GM18858 (cell line): ENCODE measurements around the gene PRUNE2.

Experiments
- ATAC-seq: cut with Tn5 transposase; IDR thresholded peaks from one replicate; pipeline ENCODE4 v1.9.1; 2021; ENCODE audit not compliant: unreplicated experiment

The PRUNE2 gene

DNA sequence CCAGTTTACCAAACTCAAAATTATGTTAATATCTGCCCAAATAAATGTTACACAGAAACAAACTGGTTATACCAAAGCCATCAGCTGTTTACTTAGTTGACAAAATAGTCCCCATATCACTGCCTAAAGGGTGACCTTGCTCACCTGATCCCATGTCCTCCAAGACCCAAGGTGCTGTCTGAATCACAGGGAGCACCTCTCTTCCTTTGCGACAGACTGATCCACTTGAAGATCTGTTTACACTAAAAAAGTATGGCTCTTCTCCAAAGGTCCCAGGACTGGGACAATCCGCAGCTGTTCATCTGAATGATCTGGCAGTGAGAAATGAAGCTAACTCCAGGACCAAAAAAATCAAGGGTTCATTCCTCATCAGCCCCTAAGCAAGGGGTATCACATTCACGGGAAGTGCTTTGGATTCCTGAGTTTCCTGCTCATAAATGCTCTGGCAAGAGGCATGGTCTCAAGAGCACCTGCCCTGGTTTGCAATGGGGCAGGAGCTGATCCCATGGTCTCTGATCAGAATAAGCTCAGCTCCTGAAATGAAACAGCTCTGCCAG lies 5.0 kb downstream of the PRUNE2 start:
- no peak for ATAC-seq

GRCh38 chr9:76898786-76899185 lies 7.1 kb downstream of the PRUNE2 start:
- no peak for ATAC-seq

DNA sequence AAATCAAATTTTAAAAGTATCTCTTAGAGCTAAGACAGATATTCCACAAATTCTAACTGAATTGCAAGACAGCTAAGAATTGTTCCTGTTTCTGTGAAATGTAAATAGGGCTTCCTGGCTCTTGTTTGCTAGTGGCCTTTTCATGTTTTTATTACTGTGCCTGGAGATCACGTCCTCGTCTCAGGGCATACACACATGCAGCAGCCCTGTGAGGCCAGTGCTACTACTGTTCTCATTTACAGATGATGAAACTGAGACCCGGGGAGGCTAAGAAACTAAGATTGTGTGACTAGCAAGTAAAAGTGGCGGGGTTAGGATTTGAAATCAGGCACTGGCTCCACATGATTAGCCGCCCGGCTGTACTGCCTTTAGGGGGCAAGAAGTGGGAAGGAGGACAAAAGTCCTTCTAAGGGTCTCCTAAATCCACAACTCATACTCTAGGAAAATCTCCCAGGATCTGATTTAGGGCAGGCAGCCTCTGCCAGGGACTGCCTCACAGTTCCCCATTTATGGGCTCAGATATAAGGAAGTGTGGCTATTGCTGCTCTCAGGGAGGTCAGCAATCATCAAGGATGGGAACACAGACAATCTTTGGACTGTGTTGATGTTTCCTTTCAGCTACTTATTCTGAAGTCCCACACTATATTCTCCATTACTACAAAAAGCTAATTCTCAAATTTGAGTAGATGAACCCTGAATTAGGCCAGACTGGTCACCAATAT lies 7.9 kb downstream of the PRUNE2 start:
- ATAC-seq, result no peak

DNA sequence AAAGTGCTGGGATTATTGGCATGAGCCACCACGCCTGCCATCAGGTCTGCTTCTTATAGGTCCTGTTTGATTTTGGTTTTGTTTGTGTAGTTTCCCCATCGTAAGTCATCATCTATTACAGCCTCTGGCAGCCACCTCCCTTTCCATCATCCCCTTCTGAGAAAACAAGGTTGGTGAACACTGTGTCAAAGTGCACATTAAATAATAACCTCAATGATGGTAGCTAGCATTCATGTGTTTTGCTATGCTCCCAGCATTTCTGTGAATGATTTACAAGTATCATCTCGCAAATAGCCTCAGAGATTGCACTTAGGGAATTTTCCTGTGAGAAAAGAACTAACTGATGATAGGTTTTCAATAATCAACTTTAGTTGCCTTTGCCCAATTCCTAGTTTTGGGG lies 9.9 kb downstream of the PRUNE2 start:
- ATAC-seq, result no peak

- no peak for ATAC-seq
These were observed 10.7 kb downstream of the PRUNE2 start for GRCh38 chr9:76895186-76895585.

- ATAC-seq, result no peak
These were observed 11.7 kb downstream of the PRUNE2 start for GRCh38 chr9:76894198-76894597.

DNA sequence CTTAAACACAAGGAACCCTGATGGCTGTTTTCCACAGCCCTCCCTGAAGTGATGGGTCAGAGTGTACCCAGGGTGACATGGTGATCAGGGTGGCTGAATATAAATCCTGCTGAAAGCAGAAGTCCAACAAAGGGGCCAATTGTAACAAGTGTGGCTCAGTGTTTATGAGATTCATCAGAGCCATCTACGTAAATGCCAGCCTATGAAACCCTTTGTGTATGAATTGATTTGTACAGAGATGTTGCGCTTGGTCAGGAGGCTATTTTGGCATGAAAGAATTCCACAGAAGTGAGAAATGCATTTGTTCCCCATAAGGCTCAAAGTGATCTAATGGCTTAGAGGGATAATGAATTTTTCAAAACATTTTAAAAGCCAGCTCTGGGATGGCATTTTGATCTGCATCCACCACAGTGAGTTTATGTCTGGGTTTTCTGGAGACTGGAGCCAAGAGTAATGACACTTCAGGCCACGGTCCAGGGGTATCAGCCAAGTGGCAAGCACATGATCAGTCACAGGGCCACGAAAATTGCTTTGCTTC lies 12.4 kb downstream of the PRUNE2 start:
- ATAC-seq, result no peak

DNA sequence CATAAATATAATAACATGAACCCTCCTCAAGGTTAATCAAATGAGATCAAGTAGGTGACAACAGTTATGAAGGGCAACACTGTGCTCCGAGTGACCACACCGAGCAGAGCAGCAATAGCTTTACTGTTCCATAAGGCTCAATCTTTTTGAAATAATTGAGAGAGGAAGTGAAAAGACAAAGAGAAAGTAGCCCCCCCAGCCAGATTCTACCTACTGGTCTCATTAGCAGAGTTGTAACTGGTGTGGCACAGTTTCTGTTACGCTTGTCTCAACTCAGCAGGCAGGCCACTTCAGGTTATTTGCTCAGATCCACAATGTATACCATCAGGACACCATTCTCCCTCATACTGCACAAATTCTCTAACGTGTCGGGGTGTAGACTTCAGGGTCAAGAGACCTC lies 14.0 kb downstream of the PRUNE2 start:
- no peak for ATAC-seq

DNA sequence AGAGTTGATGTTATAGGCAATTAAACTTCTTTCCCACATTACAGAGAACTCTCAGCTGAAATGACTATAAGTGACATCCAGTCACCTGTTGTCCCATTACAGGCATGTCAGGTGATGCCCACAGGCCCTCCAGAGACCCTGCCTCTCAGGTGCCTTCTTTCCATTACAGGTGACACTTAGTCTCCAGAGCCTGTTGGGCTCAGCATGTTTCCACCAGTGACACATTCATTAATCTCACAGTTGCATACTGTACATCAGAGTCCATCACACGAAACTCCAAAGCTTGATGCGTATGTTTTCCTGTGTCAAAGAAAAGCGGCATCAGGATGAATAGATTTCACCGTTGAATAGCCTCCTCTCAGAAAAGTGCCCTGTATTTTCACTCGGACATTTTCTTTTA lies 14.6 kb downstream of the PRUNE2 start:
- ATAC-seq, result no peak

DNA sequence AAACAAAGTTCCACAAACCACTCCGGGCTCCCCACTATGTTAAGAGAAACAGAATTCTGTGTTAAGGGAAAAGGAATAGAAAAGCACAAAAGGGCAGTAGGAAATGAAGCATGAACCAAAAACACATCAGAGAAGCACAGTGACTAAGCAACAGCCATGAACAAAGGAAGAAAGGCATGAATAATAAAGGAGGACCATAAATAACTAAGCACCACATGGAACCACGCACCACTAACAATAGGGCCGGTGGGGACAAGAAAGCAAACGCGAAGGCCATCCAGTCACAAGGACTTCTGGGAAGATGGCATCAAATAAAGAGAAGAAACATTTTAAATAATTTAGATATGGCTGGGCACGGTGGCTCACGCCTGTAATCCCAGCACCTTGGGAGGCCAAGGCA lies 18.0 kb downstream of the PRUNE2 start:
- ATAC-seq, result no peak

- ATAC-seq, result no peak
These were observed 18.7 kb downstream of the PRUNE2 start for GRCh38 chr9:76887003-76887821.

DNA sequence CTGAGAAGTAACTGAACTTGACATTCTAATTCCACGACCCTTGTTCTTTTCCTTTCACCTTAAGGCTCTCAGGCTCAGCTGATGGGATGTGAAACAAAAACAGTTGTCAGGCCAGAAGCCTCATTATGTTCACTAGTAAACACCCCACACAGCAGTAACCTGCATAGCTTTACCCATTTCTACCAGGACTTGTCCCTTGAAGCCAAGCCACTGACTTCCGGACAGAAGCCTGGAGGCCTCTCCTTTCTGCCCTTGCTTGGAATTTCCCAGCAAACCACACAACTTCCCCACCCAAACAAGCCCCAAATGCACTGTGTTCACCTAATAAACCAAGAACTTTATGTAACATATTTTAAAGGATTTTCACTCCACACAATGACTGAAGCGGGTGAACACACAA lies 19.6 kb downstream of the PRUNE2 start:
- ATAC-seq, result no peak

GRCh38 chr9:76884823-76885222 lies 21.1 kb downstream of the PRUNE2 start:
- no peak for ATAC-seq

- ATAC-seq, result no peak
These were observed 22.5 kb downstream of the PRUNE2 start for GRCh38 chr9:76883341-76883855.

DNA sequence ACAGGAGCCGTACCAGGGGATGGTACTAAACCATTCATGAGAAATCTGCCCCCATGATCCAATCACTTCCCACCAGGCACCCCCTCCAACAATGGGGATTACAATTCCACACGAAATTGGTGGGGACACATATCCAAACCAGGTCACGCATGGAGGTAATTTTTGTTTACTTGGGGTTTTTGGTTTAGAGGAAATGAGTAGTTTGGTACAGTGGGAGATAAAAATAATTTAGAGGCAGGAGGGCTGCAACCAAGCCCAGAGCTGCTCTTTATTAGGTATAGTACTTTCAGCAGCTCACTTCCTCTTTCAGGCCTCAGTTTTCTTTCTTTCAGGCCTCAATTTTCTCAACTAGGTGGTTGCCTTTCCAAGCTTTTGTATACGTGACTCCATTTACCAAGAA lies 23.2 kb downstream of the PRUNE2 start:
- peak; percentile 80 for ATAC-seq

DNA sequence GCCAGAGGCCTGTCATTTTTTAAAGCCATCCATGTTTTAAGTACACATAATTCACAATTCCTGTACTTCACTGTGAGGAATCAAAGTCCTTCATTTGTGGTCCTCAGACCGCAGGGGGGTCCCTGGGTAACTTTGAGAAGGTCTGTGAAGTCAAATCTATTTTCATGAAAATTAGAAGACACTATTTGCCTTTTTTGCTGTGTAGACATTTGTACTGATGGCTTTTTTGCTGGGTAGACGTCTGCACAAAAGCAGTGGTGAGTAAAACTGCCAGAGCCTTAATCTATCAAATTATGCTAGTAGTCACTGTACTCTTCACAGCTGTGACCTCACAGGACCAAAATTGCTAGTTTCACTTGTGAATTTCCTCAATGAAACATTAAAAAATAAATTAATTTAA lies 25.7 kb downstream of the PRUNE2 start:
- ATAC-seq, result no peak

GRCh38 chr9:76878933-76879332 lies 27.0 kb downstream of the PRUNE2 start:
- no peak for ATAC-seq

GRCh38 chr9:76877961-76878360 lies 28.0 kb downstream of the PRUNE2 start:
- ATAC-seq, result no peak

- ATAC-seq, result no peak
These were observed 29.8 kb downstream of the PRUNE2 start for GRCh38 chr9:76876098-76876497.

- ATAC-seq, result no peak
These were observed 32.1 kb downstream of the PRUNE2 start for GRCh38 chr9:76873821-76874220.

DNA sequence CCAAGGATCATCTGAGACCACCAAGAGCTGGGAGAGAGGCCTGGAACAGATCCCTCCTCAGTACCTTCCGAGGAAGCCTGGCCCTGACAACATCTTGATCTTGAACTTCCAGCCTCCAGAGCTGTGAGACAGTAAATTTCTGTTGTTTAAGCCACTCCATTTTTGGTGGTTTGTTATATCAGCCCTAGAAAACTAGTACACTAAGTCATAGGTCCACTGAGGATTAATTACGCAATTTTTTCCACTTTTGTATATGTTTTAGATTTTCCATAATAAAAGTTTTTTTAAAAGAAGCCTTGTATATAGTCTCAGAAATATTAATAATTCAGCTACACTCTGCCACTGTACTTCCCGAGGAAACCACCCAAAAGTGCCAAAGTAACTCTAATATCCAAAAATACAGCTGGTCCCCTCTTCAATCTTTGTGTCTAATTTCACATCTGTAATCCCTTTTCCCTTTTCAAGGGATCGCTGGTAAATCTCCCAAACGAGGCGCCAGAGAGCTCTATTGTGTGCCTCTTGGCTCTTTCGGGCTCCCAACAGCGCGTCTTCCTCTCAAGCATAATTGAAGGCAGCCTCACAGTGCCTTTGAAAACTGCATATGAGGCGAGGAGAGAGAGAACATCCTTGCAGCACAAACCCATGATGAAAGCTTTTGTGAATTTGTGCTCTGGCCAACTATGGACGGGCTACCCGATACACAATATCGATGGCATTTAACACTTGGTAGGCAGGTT lies 32.7 kb downstream of the PRUNE2 start:
- ATAC-seq, result no peak
